ENCODE data around the gene DNLZ.
"Not testable (repeated sequence)": the region's sequence is repeated elsewhere in the genome, so short reads cannot be mapped to it uniquely, and the experiment has no call there.

DNLZ gene

GRCh38 chr9:136353757-136354488 is 9.6 kb downstream of the DNLZ start:
- no peak for TF ChIP-seq CTCF (IDR thresholded peaks at IDR 0.05; ENCODE audit: control insufficient read depth, insufficient read depth, low read depth, low read length, missing control alignments)
- no peak overlapping the region for H3K4me3 ChIP-seq (ENCODE audit: control insufficient read depth, low read depth, low read length)
- no peak for DNase-seq (ENCODE audit: low read depth)

DNA sequence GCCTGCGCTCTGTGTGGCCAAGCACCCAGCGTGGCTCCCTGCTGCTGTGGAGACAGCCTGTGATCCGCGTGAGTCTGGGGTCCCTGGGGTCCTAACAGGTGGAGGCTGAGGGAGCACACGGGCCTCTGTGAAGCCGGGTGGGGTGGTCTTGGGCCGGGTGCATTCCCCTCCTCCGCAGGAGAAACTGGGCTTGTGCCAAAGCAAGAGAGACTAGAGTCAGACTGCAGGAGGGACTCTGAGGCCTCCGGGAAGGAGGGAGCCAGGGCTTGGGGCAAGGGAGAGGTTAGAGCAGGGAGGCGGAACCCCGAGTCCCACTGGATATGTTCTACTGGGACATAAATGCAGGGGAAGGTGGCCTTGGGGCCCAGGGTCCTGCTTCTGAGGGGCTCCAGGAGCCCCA is 10.5 kb downstream of the DNLZ start:
- no peak for TF ChIP-seq CTCF (IDR thresholded peaks at IDR 0.05; ENCODE audit: control insufficient read depth, insufficient read depth, low read depth, low read length, missing control alignments)
- no peak overlapping the region for H3K4me3 ChIP-seq (ENCODE audit: control insufficient read depth, low read depth, low read length)
- DNase-seq (ENCODE audit: low read depth): no peak

- TF ChIP-seq CTCF (IDR thresholded peaks at IDR 0.05; ENCODE audit: control insufficient read depth, insufficient read depth, low read depth, low read length, missing control alignments): no peak
- no peak for DNase-seq (ENCODE audit: low read depth)
- H3K4me3 ChIP-seq (ENCODE audit: control insufficient read depth, low read depth, low read length): no peak overlapping the region
Observed at GRCh38 chr9:136352682-136353081, 10.9 kb downstream of the DNLZ start.

DNA sequence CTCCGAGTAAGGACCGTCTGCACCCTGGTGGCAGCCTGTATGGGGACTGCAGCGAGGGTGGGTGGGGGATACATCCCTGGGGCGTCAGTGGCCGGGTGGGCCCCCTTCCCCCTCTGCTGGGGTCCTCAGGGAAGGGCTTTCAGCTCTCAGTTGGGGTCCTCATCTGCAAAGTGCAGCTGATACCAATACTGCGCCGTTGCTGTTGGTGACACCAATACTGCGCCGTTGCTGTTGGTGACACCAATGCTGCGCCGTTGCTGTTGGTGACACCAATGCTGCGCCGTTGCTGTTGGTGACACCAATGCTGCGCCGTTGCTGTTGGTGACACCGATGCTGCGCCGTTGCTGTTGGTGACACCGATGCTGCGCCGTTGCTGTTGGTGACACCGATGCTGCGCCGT is 11.7 kb downstream of the DNLZ start:
- not testable (repeated sequence) for DNase-seq (ENCODE audit: low read depth); H3K4me3 ChIP-seq (ENCODE audit: control insufficient read depth, low read depth, low read length)

- no peak overlapping the region for H3K4me3 ChIP-seq (ENCODE audit: control insufficient read depth, low read depth, low read length)
- TF ChIP-seq CTCF (IDR thresholded peaks at IDR 0.05; ENCODE audit: control insufficient read depth, insufficient read depth, low read depth, low read length, missing control alignments): no peak
- DNase-seq (ENCODE audit: low read depth): no peak
Observed at GRCh38 chr9:136351252-136351800, 12.2 kb downstream of the DNLZ start.

GRCh38 chr9:136349546-136349945 is 14.0 kb downstream of the DNLZ start:
- TF ChIP-seq CTCF (IDR thresholded peaks at IDR 0.05; ENCODE audit: control insufficient read depth, insufficient read depth, low read depth, low read length, missing control alignments): no peak
- no peak overlapping the region for H3K4me3 ChIP-seq (ENCODE audit: control insufficient read depth, low read depth, low read length)
- no peak for DNase-seq (ENCODE audit: low read depth)

DNA sequence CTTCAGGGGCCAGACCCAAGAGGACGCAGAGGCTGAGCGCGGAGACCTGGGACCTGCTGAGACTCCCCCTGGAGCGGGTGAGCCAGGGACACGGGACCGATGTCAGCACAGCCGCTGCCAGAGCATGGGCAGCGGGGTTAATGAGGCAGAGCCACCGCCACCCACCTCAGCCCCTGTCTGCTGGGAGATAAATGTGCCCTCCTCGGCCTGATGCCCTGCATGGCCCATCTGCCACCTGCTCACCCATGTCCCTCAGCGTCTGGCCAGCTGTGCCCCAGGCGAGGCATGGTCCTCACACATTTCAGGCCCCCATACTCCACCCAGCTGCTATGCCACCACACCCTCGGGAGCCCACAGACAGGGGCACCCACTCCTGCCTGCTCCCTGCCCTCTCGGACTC is 14.9 kb downstream of the DNLZ start:
- TF ChIP-seq CTCF (IDR thresholded peaks at IDR 0.05; ENCODE audit: control insufficient read depth, insufficient read depth, low read depth, low read length, missing control alignments): no peak
- DNase-seq (ENCODE audit: low read depth): no peak
- H3K4me3 ChIP-seq (ENCODE audit: control insufficient read depth, low read depth, low read length): no peak overlapping the region

Measured in AG09309 (cell line).